H1 (cell line): ENCODE measurements around the gene ANKRD9. TPM values are rescaled to one million over a fixed set of nuclear protein-coding genes. Genes with fewer than 3 reads are reported as not detected.

Experiments used
- CTCF ChIA-PET: fragments of 300-600 bp; sonication (Branson Sonifier 250); formaldehyde crosslinking; loops from one replicate; lab custom pipeline; 2021; ENCODE audit not compliant: partially characterized antibody; lab: Charles Lee
- POLR2A ChIA-PET: fragments of 300-600 bp; sonication (Branson Sonifier 250); formaldehyde crosslinking; loops from one replicate; lab custom pipeline; 2021; ENCODE audit warnings: inconsistent platforms; ENCODE audit not compliant: partially characterized antibody; lab: Charles Lee
- DNase-seq, 2 experiments: peaks; one replicate each; pipeline versions ENCODE4 v3.0.0 to v3.0.0-alpha.2; 2010 to 2022; ENCODE audit warnings: low spot score in 2 of 2, low read depth in 1 of 2, mixed read lengths in 1 of 2
- FAIRE-seq: peaks from 2 replicates; lab custom pipeline; 2011; peaks lifted over from hg19 to GRCh38; lab: Jason Lieb, UNC
- H2AFZ ChIP-seq: 2 replicates; pipeline ENCODE4 v1.8.1; 2012; ENCODE audit warnings: low read length, inconsistent platforms
- H2AK5ac ChIP-seq: 2 replicates; pipeline ENCODE4 v1.6.1; 2013; ENCODE audit warnings: low read depth, low read length
- H2BK120ac ChIP-seq: replicated peaks from 2 replicates; pipeline ENCODE3; 2013; ENCODE audit warnings: low read depth, low read length, inconsistent platforms
- H2BK12ac ChIP-seq: 2 replicates; pipeline ENCODE4 v1.6.1; 2013; ENCODE audit warnings: low read depth, low read length
- H2BK15ac ChIP-seq: 2 replicates; pipeline ENCODE4 v1.6.1; 2013; ENCODE audit warnings: low read length
- H2BK20ac ChIP-seq: 2 replicates; pipeline ENCODE4 v1.6.1; 2013; ENCODE audit warnings: low read length
- H2BK5ac ChIP-seq: 2 replicates; pipeline ENCODE4 v1.6.1; 2013; ENCODE audit warnings: low read depth, low read length
- H3K14ac ChIP-seq: 2 replicates; pipeline ENCODE4 v1.6.1; 2013; ENCODE audit warnings: inconsistent platforms; ENCODE audit not compliant: insufficient read length
- H3K18ac ChIP-seq: 2 replicates; pipeline ENCODE4 v1.6.1; 2013; ENCODE audit warnings: low read length; ENCODE audit errors: extremely low read depth
- H3K23ac ChIP-seq: 2 replicates; pipeline ENCODE4 v1.6.1; 2013; ENCODE audit warnings: inconsistent platforms; ENCODE audit not compliant: insufficient read length
- H3K23me2 ChIP-seq: 2 replicates; pipeline ENCODE4 v1.6.1; 2013; ENCODE audit warnings: low read depth, low read length
- H3K27ac ChIP-seq: 2 replicates; pipeline ENCODE4 v1.6.1; 2011; ENCODE audit warnings: low read depth, low read length, inconsistent platforms
- H3K27me3 ChIP-seq, 4 experiments: replicated peaks in 1 of 4; 1 replicate in 1 of 4; 2 replicates in 3 of 4; pipeline versions ENCODE4 v1.6.1 to v1.8.1; 2011 to 2013; ENCODE audit warnings: low read length in 3 of 4, mild to moderate bottlenecking in 3 of 4, inconsistent platforms in 2 of 4, mixed read lengths in 2 of 4, moderate library complexity in 1 of 4; ENCODE audit not compliant: control insufficient read depth in 3 of 4, insufficient read depth in 3 of 4; ENCODE audit errors: extremely low read depth in 1 of 4
- H3K36me3 ChIP-seq, 4 experiments: 2 replicates each; pipeline versions ENCODE4 v1.6.1 to v1.8.1; 2011 to 2013; ENCODE audit warnings: mild to moderate bottlenecking in 4 of 4, low read length in 3 of 4, moderate library complexity in 2 of 4, control low read depth in 1 of 4, inconsistent platforms in 1 of 4; ENCODE audit not compliant: insufficient read depth in 4 of 4, control insufficient read depth in 2 of 4
- H3K4ac ChIP-seq: replicated peaks from 2 replicates; pipeline ENCODE3; 2013; ENCODE audit warnings: low read length, low read depth, mixed read lengths, inconsistent platforms; ENCODE audit not compliant: insufficient read length
- H3K4me1 ChIP-seq, 4 experiments: replicated peaks in 1 of 4; 1 replicate in 1 of 4; 2 replicates in 3 of 4; pipeline versions ENCODE4 v1.6.1 to v1.8.1; 2011 to 2013; ENCODE audit warnings: low read length in 3 of 4, inconsistent platforms in 2 of 4, mixed read lengths in 1 of 4; ENCODE audit not compliant: insufficient read depth in 4 of 4, control insufficient read depth in 3 of 4
- H3K4me2 ChIP-seq, 2 experiments: 2 replicates each; pipeline versions ENCODE4 v1.6.1 to v1.8.1; 2011 to 2013; ENCODE audit warnings: low read depth in 2 of 2, low read length in 2 of 2, control low read depth in 1 of 2, inconsistent platforms in 1 of 2, mild to moderate bottlenecking in 1 of 2; ENCODE audit not compliant: insufficient read depth in 1 of 2
- H3K4me3 ChIP-seq, 4 experiments: fragments of 200-600, 300-600 bp in 1 of 4; sonication (generic), shearing (Covaris generic), sonication (Bioruptor Twin) in 1 of 4; 2 replicates each; pipeline versions ENCODE4 v1.5.1 to v1.8.1; 2011 to 2016; ENCODE audit warnings: low read length in 4 of 4, low read depth in 3 of 4, control low read depth in 2 of 4, inconsistent platforms in 2 of 4, mild to moderate bottlenecking in 2 of 4, mixed read lengths in 1 of 4, moderate library complexity in 1 of 4; ENCODE audit not compliant: insufficient read depth in 2 of 4; ENCODE audit errors: extremely low read depth in 1 of 4
- H3K56ac ChIP-seq: replicated peaks from 2 replicates; pipeline ENCODE3; 2013; ENCODE audit warnings: low read depth, mild to moderate bottlenecking, mixed read lengths, low read length, inconsistent platforms; ENCODE audit not compliant: insufficient read length
- H3K79me1 ChIP-seq: 2 replicates; pipeline ENCODE4 v1.6.1; 2013; ENCODE audit warnings: low read depth, low read length, control low read depth
- H3K79me2 ChIP-seq, 2 experiments: 2 replicates each; pipeline versions ENCODE4 v1.6.1 to v1.8.1; 2012 to 2013; ENCODE audit warnings: low read length in 2 of 2, mild to moderate bottlenecking in 2 of 2, inconsistent platforms in 1 of 2; ENCODE audit not compliant: insufficient read depth in 2 of 2, control insufficient read depth in 1 of 2
- H3K9ac ChIP-seq, 4 experiments: replicated peaks in 1 of 4; 1 replicate in 1 of 4; 2 replicates in 3 of 4; pipeline versions ENCODE4 v1.6.1 to v1.8.1; 2011 to 2013; ENCODE audit warnings: low read depth in 3 of 4, low read length in 3 of 4, control low read depth in 2 of 4, mild to moderate bottlenecking in 2 of 4, moderate library complexity in 2 of 4, inconsistent platforms in 1 of 4; ENCODE audit errors: extremely low read depth in 1 of 4
- H3K9me3 ChIP-seq, 2 experiments: 2 replicates each; pipeline versions ENCODE4 v1.6.1 to v1.8.1; 2012 to 2013; ENCODE audit warnings: mild to moderate bottlenecking in 2 of 2, moderate library complexity in 2 of 2, control low read depth in 1 of 2, inconsistent platforms in 1 of 2, low read depth in 1 of 2, low read length in 1 of 2, mixed read lengths in 1 of 2; ENCODE audit not compliant: insufficient read depth in 2 of 2
- H4K20me1 ChIP-seq, 2 experiments: replicated peaks in 1 of 2; 2 replicates each; pipeline versions ENCODE3 to v1.8.1; 2011 to 2013; ENCODE audit warnings: inconsistent platforms in 2 of 2, low read length in 2 of 2, mild to moderate bottlenecking in 1 of 2; ENCODE audit not compliant: insufficient read depth in 2 of 2, control insufficient read depth in 1 of 2
- H4K5ac ChIP-seq: 2 replicates; pipeline ENCODE4 v1.6.1; 2013; ENCODE audit warnings: low read length, low read depth, mixed read lengths, inconsistent platforms; ENCODE audit not compliant: insufficient read length
- H4K8ac ChIP-seq: 2 replicates; pipeline ENCODE4 v1.8.0; 2013; ENCODE audit warnings: mild to moderate bottlenecking, moderate library complexity, low read length, inconsistent platforms; ENCODE audit not compliant: insufficient read depth; ENCODE audit errors: extremely low read depth
- H4K91ac ChIP-seq: replicated peaks from 2 replicates; pipeline ENCODE3; 2013; ENCODE audit warnings: low read length, mixed read lengths, inconsistent platforms; ENCODE audit not compliant: insufficient read length
- BCL11A ChIP-seq, 2 experiments: IDR thresholded peaks; one replicate each; pipeline ENCODE4 v1.6.1; 2011; ENCODE audit warnings: low read depth in 2 of 2, low read length in 2 of 2, mild to moderate bottlenecking in 2 of 2
- CBX8 ChIP-seq: fragments of 300-800, 300-1000 bp; sonication (generic); IDR thresholded peaks from 2 replicates; pipeline ENCODE4 v1.7.1; 2016; ENCODE audit warnings: low read depth, low read length, borderline replicate concordance
- JUND ChIP-seq: IDR thresholded peaks from 2 replicates; pipeline ENCODE4 v1.6.1; 2011; ENCODE audit warnings: mild to moderate bottlenecking, improper control_type of control experiment, low read length
- NRF1 ChIP-seq: IDR thresholded peaks from 2 replicates; pipeline ENCODE4 v1.6.1; 2011; ENCODE audit warnings: mild to moderate bottlenecking, low read depth, low read length, improper control_type of control experiment
- POLR2AphosphoS5 ChIP-seq: IDR thresholded peaks from 2 replicates; pipeline ENCODE4 v1.6.1; 2011; ENCODE audit warnings: low read depth, low read length
- POU5F1 ChIP-seq: IDR thresholded peaks from 2 replicates; pipeline ENCODE4 v1.6.1; 2011; ENCODE audit warnings: low read depth, mild to moderate bottlenecking, low read length, moderate library complexity
- SP2 ChIP-seq: IDR thresholded peaks from 2 replicates; pipeline ENCODE4 v1.6.1; 2012; ENCODE audit warnings: mild to moderate bottlenecking, low read length, inconsistent platforms
- TAF1 ChIP-seq: IDR thresholded peaks from 2 replicates; pipeline ENCODE4 v1.6.1; 2011; ENCODE audit warnings: mild to moderate bottlenecking, low read depth, low read length
- WGBS, 2 experiments: shearing (Covaris generic) in 1 of 2; methylation state at CpG; one replicate each; pipeline versions ENCODE4 v1.1.6 to v1.1.7; 2013 to 2015; ENCODE audit warnings: low lambda C conversion rate in 2 of 2, mixed read lengths in 2 of 2, inconsistent platforms in 1 of 2, low coverage in 1 of 2, missing lambda C conversion rate in 1 of 2; ENCODE audit not compliant: insufficient replicate concordance in 2 of 2, insufficient coverage in 1 of 2, insufficient read length in 1 of 2; ENCODE audit errors: extremely low coverage in 1 of 2, missing lambda C conversion rate in 1 of 2; 5-methylcytosine and 5-hydroxymethylcytosine counted together
- polyA plus RNA-seq, 7 experiments: library from polyadenylated mRNA; depleted of rRNA in 3 of 7; stranded (reverse) in 5 of 7; unstranded in 2 of 7; fragments of >200 nt in 5 of 7; fragments of 200-250 nt in 2 of 7; gene quantifications; 1 replicate in 5 of 7; 2 replicates in 1 of 7; 4 replicates in 1 of 7; pipeline versions ENCODE4 v1.2.1 to v1.2.3, GENCODE V29; 2011 to 2013; ENCODE audit warnings: missing spikeins in 2 of 7, mixed read lengths in 2 of 7
- total RNA-seq: library from RNA; stranded (reverse); fragmentation: NEBNext Ultra II Directional; extraction: Animal tissue kit (Norgen Biotek cat#: 25700); gene quantifications from 2 replicates; pipeline ENCODE4 v1.2.1, GENCODE V29; 2021

The ANKRD9 gene
- total and polyA plus RNA-seq, 2 of the 8 experiments (the other 6 are each of a cell fraction or from before 2014, with no cell fraction given) = 37.0 to 41.8 TPM

GRCh38 chr14:102511538-102511937, 2.0 kb upstream of the ANKRD9 start:
- H3K9me3 ChIP-seq = no peaks in the 10 kb centered on the region
- no peak overlapping the region for H3K56ac ChIP-seq
- no peak overlapping the region for H2AK5ac ChIP-seq
- no peaks in the 10 kb centered on the region for H3K79me2 ChIP-seq
- no peak overlapping the region for H2AFZ ChIP-seq
- H3K23me2 ChIP-seq = peaks cover 14% of the 10 kb centered on the region
- no peak overlapping the region for H3K27ac ChIP-seq
- no peak overlapping the region for H2BK120ac ChIP-seq
- 84% methylated on average over 5 of the region's 5 CpGs; no CpG with 5 or more reads in 1 of the 2 experiments for WGBS, 2 experiments
- peaks cover 0 to 16% (median 13%) of the 10 kb centered on the region in 4 experiments; a peak in 6 of 7 replicates for H3K4me1 ChIP-seq
- no peak overlapping the region for H3K4ac ChIP-seq
- H3K27me3 ChIP-seq = no peaks in the 10 kb centered on the region
- no peak overlapping the region for H3K9ac ChIP-seq
- POLR2A ChIA-PET = no interaction called here
- no peak for TF ChIP-seq TAF1
- TF ChIP-seq NRF1 = no peak
- TF ChIP-seq CBX8 = no peak
- TF ChIP-seq POU5F1 = no peak
- TF ChIP-seq BCL11A (IDR thresholded peaks at IDR 0.05; ENCODE audit: low read depth in 2 of 2, low read length in 2 of 2) = no peak
- TF ChIP-seq POLR2AphosphoS5 = no peak
- TF ChIP-seq SP2 = no peak
- TF ChIP-seq JUND = no peak
- TF ChIP-seq, all 59 proteins: peak for 0
- no peak overlapping the region; a peak in 1 of 4 replicates for H3K4me2 ChIP-seq
- H4K91ac ChIP-seq = no peak overlapping the region
- no peak overlapping the region for H3K23ac ChIP-seq
- CTCF ChIA-PET = interaction anchor here (1.3 to 2.0 kb wide), 5 partner anchors 12 to 82 kb away, joined by 3 to 10 read pairs (median 5); no protein-coding TSS in a partner anchor
- no peak overlapping the region for H4K5ac ChIP-seq
- peaks cover 5% of the 10 kb centered on the region; the same call in 1 of the 2 replicates for H3K79me1 ChIP-seq
- DNase-seq = no peak
- no peak overlapping the region for H3K4me3 ChIP-seq
- FAIRE-seq = no peak
- H2BK20ac ChIP-seq = no peak overlapping the region
- H2BK12ac ChIP-seq = peak overlapping the region; percentile 51; the same call in 1 of the 2 replicates
- H3K14ac ChIP-seq = no peak overlapping the region
- H3K18ac ChIP-seq = no peak overlapping the region
- H3K36me3 ChIP-seq = peaks cover 0 to 13% (median 3%) of the 10 kb centered on the region in 4 experiments; a peak in 5 of 8 replicates
- H4K20me1 ChIP-seq = peaks cover 0 to 1% of the 10 kb centered on the region in 2 experiments
- no peak overlapping the region for H2BK15ac ChIP-seq
- H2BK5ac ChIP-seq = no peak overlapping the region; the same call in 1 of the 2 replicates
- peak overlapping the region; percentile 45 for H4K8ac ChIP-seq
